NCI-H524 (cell line): ENCODE results near the gene SDHA.
"Not testable (repeated sequence)": the region's sequence is repeated elsewhere in the genome, so short reads cannot be mapped to it uniquely, and the experiment has no call there.

ENCODE experiments used
- DNase-seq, 2 experiments: peaks; one replicate each; lab custom pipeline; 2025; lab: John Stamatoyannopoulos, UW

Gene SDHA

DNA sequence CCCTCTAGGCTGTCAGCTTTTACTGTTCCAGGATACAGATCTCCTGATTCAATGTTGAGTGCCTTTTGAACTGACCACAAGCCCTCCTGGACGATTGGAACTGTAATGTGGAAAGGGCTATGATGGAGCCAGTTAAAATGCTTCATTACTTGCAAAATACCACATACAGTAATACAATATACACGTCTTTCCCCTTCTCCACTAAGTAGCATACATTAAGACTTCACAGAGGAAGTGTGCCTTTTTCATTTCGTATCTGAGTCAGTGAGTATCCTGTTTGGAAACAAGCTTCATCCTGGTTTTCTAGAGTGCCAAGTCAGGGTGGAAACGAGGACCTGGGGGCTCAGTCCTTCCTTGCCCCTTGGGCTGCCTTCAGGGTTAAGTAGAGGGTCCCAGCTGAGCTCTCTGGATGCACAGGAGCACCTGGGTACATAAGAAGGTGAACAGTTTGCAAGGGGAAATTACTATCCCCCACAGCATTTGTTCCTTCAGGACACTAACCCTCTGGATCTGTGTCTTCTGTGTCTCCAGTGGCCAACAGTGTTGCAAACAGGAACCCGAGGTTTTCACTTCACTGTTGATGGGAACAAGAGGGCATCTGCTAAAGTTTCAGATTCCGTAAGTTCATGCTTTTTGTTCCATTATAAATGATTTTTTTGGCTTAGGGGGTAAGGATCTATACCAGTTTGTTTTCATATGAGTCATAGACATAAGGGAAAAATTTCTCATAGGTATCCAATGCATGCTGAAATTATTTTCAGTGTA, 5.0 kb downstream of the SDHA start:
- not testable (repeated sequence) for DNase-seq

DNA sequence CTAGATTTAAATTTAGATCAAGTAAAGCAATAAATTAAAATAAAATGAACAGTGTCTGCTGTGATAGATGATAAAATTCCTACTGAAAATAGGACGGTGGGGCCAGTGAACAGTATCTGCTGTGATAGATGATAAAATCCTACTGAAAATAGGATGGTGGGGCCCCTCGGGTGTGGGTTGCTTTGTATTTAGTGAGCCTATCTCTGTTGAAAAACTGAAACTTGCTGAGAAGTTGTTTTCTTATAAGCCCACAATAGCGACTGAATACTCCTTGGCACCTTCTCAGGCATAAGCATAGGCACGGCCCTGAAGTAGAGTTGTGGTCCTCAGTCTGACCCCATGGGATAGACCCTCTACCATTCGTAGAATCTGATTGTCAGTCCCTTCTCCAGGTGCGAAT, 5.7 kb downstream of the SDHA start:
- no peak for DNase-seq

DNA sequence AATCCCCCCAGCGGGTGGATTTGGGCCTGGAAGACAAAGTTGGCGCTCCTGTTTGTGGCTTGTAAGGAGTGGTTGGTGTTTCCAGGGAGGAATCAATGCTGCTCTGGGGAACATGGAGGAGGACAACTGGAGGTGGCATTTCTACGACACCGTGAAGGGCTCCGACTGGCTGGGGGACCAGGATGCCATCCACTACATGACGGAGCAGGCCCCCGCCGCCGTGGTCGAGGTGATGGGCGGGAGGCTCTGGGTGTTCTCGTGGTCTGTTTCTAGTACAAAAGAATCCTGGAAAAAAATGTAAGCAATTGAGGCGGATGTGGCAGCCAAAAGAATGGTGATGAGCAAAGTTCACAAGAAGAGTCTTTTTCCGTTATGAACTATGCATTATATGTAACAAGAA, 7.2 kb downstream of the SDHA start:
- no peak for DNase-seq

DNA sequence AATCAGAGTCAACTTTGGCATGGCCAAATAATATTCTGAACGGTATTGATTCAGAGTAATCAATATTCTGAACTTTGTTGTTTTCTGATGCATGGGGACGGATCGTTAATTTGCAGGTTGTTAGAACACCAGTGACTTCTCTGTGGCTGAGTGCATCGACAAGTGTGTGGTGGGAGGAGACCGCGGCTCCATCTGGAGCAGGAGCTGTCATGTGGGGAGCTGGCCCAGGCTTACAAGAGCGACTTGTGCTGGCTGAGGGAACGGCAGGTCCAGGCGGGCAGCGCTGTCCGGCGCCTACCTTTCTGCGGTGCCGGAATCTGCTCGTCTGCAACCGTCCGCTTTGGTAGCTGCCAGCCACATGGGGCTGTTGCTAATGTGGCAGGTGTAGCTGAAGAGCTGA, 9.3 kb downstream of the SDHA start:
- not testable (repeated sequence) for DNase-seq

DNA sequence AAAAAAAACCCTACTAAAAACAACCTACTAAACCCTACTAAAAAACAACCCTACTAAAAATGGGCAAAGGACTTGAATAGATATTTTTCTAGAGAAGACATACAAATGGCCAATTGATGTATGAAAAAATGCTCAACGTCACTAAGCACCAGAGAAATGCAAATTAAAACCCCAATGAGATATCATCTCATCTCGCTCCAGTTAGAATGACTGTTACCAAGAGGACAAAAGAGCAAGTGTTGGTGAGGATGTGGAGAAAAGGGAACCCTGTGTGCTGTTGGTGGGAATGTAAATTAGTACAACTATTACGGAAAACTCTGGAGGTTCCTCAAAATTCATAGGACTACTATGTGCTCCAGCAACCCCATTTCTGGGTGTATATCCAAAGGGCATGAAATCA, 10.8 kb downstream of the SDHA start:
- no peak for DNase-seq

DNA sequence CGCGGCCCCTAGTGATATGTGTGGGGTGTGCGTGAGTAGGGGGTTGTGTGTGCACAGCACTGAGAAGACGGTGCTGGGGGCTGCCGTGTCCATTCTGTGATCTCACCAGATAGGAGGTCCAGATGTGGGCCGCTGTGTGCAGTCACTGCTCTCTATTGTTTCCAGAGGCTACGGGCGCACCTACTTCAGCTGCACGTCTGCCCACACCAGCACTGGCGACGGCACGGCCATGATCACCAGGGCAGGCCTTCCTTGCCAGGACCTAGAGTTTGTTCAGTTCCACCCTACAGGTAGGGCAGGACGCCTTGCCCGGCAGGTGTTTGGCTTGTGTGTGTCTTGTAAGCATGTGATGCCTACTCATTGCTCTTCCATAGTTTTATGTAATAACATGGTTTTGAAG, 12.6 kb downstream of the SDHA start:
- DNase-seq: no peak

DNA sequence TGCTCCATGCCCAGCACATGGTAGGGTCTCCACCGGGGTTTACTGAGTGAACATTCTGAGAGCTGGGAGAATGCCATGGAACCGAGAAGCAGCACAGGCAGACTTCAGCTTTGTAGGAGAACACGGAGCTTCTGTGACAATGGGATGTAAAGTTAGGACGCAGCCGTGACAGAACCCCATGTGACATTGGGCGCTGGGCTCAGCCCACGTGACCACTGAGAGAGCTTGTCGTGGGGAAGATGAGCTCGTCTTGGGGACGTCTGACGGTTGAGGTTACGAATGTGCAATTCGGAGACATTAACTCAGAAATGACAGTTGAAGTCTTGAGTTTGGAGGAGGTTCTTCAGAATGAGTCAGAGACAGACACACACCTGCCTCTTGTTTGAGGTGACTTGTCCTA, 13.5 kb downstream of the SDHA start:
- no peak for DNase-seq

DNA sequence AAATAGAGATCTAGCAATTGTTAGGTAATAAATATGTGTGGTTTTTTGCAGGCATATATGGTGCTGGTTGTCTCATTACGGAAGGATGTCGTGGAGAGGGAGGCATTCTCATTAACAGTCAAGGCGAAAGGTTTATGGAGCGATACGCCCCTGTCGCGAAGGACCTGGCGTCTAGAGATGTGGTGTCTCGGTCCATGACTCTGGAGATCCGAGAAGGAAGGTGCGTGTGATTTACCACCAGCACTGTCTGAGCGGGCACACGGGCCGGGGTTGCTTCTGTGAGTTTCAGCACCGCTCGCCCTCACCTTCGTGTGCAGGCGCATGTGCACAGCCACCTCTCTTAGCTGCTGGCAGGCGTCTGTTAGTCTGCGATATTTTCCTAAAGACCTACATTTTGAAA, 15.3 kb downstream of the SDHA start:
- not testable (repeated sequence) for DNase-seq

DNA sequence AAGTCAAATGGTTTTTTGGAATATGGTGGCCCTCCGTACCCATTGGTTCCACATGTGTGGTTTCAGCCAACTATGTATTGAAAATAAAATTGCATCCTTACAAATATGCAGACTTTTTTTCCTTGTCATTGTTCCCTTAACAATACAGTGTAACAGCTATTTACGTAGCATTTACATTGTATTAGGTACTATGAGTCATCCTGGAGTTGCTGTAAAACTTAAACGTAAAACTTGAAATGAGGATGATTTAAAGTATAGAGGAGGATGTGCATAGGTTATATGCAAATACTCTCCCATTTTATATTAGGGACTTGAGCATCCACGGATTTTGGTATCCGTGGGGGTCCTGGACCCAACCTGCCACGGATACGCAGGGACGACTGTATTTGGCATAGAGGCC, 16.3 kb downstream of the SDHA start:
- no peak for DNase-seq

DNA sequence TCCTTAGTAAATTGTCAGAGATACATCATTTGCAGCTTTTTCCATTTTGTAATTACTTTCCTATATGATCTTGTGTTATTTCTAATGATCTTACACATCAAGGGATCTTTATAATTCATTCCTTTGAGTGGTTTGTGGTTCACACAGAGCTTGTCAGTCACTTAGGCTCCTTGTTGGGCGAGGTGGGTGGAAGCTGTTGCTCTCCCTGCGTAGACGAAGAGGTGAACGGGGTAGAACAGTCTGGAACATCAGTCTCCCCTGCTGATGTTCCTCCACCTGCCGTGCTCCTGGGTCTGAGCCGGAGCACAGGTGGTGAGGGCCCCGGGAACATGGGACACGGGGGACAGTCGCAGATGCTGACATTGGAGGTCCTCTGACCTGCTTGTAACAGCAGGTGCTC, 17.4 kb downstream of the SDHA start:
- DNase-seq: not testable (repeated sequence)

DNA sequence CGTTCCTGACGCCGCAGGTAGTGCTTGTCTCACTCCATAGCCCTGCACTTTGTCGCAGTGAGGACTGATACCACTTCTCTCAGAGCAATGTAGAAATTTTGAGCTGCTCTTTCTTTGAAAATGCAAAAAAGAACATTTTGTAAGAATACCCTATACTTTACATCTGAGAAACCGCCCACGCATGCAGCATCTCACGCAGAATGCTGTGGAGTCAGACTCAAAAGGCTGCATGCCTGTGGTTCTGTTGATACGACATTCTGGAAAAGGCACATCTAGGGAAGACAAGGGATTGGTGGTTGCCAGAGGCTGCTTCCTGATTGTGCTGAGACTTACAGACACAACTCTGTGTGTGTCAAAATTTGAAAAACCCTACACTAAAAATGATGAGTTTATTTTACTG, 19.8 kb downstream of the SDHA start:
- DNase-seq: not testable (repeated sequence)

DNA sequence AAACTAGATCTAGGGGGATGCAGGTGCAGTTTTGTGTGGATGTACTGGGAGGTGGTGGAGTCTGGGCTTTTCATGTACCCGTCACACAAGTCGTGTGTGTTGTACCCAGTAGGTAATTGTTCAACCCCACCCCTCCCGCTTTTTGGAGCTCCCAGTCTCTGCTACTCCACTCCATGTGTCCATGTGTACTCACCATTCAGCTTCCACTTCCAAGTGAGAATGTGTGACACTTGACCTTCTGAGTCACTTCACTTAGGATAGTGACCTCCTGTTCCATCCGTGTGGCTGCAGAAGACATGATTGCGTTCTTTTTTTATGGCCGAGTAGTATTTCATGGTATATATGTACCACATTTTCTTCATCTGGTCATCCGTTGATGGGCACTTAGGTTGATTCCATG, 22.4 kb downstream of the SDHA start:
- DNase-seq: not testable (repeated sequence)

DNA sequence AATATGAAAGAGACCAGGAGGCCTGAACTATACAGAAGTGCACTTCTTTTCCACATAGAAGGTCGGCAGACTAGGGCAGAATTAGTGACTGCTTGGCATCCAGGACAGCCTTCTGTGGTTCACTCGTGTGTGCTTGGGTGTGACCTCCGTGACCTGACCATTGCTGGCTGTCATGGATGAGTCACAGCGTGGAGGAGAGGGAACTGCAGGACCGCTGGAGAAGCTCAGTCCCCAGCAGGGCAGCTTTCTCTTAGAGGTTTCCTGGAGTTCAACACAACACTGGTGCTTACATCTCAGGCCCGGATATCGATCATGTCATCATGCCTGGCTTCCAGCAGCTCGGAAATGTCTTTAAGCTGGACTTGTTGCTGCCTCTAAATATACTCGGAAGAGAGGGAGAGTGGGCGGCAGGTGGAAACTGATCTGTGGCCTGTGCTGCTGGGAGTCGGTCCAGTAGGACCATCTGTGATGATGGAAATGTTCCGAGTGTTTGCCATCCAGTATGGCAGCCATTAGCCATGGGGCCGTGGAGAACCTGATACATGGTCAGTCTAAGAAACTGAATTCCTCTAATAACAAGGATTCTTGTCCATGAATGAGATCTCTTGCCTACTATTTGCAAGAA, 23.0 kb downstream of the SDHA start:
- not testable (repeated sequence) for DNase-seq

DNA sequence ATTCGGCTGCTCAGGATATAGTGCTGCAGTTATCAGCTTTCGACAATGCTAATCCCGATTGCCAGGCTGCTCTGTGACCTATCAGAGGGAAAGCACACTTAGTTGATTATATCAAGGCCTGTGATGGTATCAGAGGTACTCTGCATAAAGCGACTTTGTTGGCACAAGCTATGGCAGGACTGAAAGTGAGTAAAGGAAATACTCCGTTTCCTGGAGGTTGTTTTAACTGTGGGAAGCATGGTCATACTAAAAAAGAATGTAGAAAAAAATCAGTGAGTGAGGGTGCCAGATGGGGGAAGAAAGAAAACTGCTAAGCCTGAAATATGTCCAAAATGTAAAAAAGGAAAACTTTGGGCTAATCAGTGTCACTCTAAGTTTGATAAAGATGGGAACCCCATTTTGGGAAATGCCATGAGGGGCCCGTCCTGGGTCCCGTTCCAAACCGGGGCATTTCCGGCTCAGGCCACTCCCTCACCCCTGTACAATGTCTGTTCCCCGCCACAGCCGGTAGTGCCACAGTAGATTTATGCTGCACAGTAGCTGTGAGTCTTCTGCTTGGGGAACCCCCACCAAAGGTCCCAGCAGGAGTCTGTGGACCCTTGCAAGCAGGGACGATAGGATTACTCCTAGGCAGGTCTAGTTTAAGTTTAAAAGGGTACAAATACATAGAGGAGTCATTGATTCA, 25.7 kb downstream of the SDHA start:
- DNase-seq: not testable (repeated sequence)

DNA sequence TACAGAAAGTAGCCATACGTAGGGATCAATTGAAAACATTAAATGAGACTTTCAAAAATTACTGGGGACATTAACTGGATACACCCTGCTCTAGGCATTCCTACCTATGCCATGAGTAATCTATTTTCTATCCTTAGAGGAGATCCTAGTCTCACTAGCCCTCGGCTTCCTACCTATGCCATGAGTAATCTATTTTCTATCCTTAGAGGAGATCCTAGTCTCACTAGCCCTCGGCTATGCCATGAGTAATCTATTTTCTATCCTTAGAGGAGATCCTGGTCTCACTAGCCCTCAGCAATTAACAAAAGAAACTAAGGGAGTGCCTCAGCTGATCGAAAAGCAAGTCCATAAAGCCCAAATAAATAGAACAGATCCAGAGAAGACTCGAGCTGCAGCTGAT, 27.6 kb downstream of the SDHA start:
- not testable (repeated sequence) for DNase-seq

DNA sequence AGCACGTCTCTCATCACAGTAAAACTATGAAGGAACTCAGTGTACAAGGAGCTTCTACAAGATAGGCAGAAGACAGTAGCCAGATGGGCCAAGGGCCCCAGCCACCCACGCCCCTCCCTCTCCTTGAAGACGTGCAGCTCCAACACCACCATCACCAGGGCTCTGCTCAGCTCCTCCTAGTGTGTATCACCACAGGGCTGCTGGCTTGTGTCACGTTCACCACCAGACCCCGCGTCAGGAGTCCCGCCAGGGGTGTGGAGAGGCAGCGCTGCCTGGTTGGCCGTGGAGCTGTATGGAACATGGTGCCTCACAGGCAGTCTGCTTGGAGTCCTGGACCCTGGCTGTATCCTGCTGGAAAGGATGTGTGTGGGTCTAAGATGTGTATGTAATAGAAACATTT, 32.3 kb downstream of the SDHA start:
- not testable (repeated sequence) for DNase-seq

DNA sequence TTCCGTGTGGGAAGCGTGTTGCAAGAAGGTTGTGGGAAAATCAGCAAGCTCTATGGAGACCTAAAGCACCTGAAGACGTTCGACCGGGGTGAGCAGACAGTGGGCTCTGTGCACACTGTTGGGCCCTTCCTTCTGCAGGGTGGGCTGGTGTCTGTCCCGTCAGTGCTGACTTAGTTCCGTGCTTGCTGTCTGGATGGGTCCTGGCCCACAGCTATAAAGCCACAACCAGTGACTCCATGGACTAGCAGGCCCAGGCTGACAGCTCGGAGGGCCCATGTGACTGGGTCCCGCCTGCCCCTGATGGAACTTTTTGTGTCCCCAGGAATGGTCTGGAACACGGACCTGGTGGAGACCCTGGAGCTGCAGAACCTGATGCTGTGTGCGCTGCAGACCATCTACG, 32.9 kb downstream of the SDHA start:
- DNase-seq: not testable (repeated sequence)

DNA sequence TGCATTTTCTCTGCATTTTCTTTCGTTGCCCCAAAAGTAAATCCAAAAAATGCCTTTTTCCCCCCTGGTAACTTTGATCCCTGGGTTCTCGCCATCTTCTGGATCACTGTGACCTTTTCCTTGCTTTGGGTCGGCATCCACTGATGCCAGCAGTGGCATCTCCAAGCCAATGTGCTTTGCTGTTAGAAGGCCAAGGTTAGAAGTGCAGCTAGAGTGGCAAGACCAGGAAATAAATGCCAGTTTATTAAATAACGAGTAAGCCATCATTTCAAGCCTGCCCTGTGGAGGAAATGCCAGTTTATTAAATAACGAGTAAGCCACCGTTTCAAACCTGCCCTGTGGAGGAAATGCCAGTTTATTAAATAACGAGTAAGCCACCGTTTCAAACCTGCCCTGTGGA, 33.4 kb downstream of the SDHA start:
- DNase-seq: not testable (repeated sequence)

DNA sequence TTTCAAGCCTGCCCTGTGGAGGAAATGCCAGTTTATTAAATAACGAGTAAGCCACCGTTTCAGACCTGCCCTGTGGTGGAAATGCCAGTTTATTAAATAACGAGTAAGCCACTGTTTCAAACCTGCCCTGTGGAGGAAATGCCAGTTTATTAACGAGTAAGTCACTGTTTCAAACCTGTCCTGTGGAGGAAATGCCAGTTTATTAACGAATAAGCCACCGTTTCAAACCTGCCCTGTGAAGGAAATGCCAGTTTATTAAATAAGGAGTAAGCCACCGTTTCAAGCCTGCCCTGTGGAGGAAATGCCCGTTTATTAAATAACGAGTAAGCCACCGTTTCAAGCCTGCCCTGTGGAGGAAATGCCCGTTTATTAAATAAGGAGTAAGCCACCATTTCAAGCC, 33.9 kb downstream of the SDHA start:
- not testable (repeated sequence) for DNase-seq

DNA sequence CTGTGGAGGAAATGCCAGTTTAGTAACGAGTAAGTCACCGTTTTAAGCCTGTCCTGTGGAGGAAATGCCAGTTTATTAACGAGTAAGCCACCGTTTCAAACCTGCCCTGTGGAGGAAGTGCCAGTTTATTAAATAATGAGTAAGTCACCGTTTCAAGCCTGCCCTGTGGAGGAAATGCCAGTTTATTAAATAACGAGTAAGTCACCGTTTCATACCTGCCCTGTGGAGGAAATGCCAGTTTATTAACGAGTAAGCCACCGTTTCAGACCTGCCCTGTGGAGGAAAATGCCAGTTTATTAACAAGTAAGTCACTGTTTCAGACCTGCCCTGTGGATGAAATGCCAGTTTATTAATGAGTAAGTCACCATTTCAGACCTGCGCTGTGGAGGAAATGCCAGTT, 34.4 kb downstream of the SDHA start:
- DNase-seq: no peak

DNA sequence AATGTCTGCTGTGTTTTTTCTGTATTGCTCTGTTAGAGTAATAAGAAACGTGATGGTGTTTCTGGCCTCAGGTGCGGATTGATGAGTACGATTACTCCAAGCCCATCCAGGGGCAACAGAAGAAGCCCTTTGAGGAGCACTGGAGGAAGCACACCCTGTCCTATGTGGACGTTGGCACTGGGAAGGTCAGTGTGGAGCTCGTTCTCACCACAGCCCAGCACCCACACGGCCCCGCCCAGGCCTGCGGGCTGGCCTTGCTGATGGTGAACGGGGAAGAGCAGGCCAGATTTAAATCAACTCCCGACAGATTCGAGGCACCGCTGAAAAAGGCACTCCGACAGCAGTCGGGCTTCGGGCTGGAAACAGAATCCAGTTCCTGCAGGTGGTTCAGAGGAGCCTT, 36.2 kb downstream of the SDHA start:
- DNase-seq: not testable (repeated sequence)

DNA sequence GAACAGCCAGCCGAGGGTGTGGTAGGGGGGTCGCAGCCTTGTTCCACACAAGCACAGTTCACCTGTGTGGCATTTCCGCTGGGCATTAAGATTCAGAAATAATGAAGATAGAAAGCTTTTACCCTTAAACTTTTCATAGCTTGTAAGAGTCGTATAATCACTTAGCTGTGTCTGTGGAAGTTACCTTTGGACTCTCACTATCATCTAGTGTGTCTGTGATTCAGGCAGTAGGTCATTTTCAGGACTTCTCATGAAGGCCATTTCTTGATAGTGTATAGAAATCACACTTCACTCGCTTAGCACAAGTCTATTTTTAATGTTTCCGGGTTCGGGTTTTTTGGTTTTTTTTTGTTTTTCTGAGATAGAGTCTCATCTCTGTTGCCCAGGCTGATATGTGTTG, 37.0 kb downstream of the SDHA start:
- DNase-seq: not testable (repeated sequence)

DNA sequence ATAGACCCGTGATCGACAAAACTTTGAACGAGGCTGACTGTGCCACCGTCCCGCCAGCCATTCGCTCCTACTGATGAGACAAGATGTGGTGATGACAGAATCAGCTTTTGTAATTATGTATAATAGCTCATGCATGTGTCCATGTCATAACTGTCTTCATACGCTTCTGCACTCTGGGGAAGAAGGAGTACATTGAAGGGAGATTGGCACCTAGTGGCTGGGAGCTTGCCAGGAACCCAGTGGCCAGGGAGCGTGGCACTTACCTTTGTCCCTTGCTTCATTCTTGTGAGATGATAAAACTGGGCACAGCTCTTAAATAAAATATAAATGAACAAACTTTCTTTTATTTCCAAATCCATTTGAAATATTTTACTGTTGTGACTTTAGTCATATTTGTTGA, 38.2 kb downstream of the SDHA start:
- not testable (repeated sequence) for DNase-seq
